Type B pancreatic cell (in vitro differentiated cells): Measurements from ENCODE around the gene HPX. TPM values are rescaled to one million over a fixed set of nuclear protein-coding genes. Genes with fewer than 3 reads are reported as not detected.

ENCODE experiments used
- DNase-seq: peaks from one replicate; pipeline ENCODE4 v3.0.0; 2021; ENCODE audit warnings: mixed read lengths; ENCODE audit not compliant: unreplicated experiment; ENCODE audit errors: extremely low spot score
- H3K27ac Mint-ChIP-seq: 2 replicates; pipeline ENCODE4 v1.8.0; 2021; ENCODE audit warnings: mild to moderate bottlenecking, mixed read lengths
- H3K27me3 Mint-ChIP-seq: 2 replicates; pipeline ENCODE4 v1.8.0; 2021; ENCODE audit warnings: mixed read lengths
- H3K36me3 Mint-ChIP-seq: 2 replicates; pipeline ENCODE4 v1.8.0; 2021; ENCODE audit warnings: mixed read lengths
- H3K4me1 Mint-ChIP-seq: one replicate; pipeline ENCODE4 v1.8.0; 2021; ENCODE audit warnings: mixed read lengths; ENCODE audit not compliant: unreplicated experiment
- H3K4me3 Mint-ChIP-seq: 2 replicates; pipeline ENCODE4 v1.8.0; 2021; ENCODE audit warnings: mild to moderate bottlenecking, mixed read lengths
- H3K9me3 Mint-ChIP-seq: 2 replicates; pipeline ENCODE4 v1.8.0; 2021; ENCODE audit warnings: mixed read lengths
- total RNA-seq: library from RNA; stranded (reverse); gene quantifications from 2 replicates; pipeline ENCODE4 v1.2.1, GENCODE V29; 2021; ENCODE audit warnings: low replicate concordance
- TF ChIP-seq, protein P1 (sequence below): fragments of 200-600 bp; sonication (generic); conservative IDR thresholded peaks from 2 replicates; pipeline ENCODE4 v1.5.0; 2021; ENCODE audit warnings: antibody characterized with exemption, mild to moderate bottlenecking

The HPX gene
- total RNA-seq, 1 donor from 2014 or later = 1.9 TPM

DNA sequence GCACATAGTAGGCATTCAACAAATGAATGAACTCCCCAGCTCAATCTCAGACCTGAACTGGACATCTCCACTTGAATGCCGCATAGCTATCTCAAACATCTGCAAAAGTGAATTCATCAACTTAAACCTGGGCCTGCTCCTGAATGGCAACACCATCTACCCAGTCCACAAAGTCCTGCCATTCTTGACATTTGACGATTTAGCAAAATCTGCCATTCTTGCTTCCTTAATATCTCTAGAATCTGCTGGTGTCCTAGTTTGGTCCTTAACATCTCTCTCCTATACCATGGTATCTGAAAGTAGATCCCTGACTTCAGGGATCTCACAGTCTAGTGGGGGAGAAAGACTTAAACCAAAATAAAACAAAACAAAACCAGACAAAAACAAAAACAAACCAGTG is 12.4 kb upstream of the HPX start:
- H3K4me3 Mint-ChIP-seq = no peak overlapping the region
- no peak overlapping the region for H3K27ac Mint-ChIP-seq
- no peaks in the 10 kb centered on the region for H3K9me3 Mint-ChIP-seq
- DNase-seq = no peak
- no peaks in the 10 kb centered on the region for H3K27me3 Mint-ChIP-seq
- TF ChIP-seq, protein P1, sequence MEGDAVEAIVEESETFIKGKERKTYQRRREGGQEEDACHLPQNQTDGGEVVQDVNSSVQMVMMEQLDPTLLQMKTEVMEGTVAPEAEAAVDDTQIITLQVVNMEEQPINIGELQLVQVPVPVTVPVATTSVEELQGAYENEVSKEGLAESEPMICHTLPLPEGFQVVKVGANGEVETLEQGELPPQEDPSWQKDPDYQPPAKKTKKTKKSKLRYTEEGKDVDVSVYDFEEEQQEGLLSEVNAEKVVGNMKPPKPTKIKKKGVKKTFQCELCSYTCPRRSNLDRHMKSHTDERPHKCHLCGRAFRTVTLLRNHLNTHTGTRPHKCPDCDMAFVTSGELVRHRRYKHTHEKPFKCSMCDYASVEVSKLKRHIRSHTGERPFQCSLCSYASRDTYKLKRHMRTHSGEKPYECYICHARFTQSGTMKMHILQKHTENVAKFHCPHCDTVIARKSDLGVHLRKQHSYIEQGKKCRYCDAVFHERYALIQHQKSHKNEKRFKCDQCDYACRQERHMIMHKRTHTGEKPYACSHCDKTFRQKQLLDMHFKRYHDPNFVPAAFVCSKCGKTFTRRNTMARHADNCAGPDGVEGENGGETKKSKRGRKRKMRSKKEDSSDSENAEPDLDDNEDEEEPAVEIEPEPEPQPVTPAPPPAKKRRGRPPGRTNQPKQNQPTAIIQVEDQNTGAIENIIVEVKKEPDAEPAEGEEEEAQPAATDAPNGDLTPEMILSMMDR = no peak
- H3K4me1 Mint-ChIP-seq = no peaks in the 10 kb centered on the region
- peaks cover 6% of the 10 kb centered on the region for H3K36me3 Mint-ChIP-seq

DNA sequence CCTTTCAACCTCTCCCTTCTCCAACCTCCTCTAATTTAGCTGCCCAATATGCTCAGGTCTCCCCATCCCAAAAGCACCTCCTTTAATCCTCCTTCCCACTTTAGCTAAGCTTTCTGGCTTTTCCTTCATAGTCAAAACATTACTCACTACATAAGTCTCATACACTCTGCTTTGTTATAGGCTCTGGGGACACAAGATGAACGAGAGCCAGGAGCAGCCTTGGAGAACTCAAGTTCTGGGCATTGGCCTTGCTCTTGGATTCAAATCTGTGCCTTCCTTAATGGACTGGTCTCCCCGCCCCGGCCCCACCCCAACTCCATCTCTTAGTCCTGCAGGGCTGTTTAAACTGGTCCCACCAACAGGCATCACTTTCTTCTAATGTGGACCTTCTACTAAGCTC is 11.4 kb upstream of the HPX start:
- Mint-ChIP-seq H3K27ac (no peak overlapping the region), H3K36me3 (peaks cover 5% of the 10 kb centered on the region), H3K4me1 (no peaks in the 10 kb centered on the region), H3K9me3 (no peaks in the 10 kb centered on the region), H3K27me3 (no peaks in the 10 kb centered on the region), H3K4me3 (no peak overlapping the region)
- TF ChIP-seq, protein P1 = no peak
- no peak for DNase-seq

DNA sequence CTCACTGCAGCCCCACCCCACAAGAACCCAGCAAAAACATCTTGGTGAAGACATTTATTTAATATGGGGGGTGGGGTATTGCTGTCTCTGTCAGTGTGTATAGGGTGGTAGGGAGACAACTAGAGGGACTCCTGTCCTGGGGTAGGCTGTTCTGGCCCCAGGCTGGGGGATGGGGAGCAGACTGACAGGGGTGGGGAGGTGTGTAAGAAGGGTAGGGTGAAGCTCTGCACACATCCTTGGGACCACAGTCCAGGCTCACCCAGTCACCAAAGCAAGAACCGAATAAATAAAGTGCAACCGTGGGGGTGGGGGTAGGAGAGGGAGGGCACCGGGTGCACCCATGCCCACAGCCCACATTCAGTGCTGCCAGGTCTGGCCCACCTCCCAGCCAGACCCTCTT is 7.8 kb upstream of the HPX start:
- TF ChIP-seq, protein P1 = no peak
- Mint-ChIP-seq H3K36me3 (no peaks in the 10 kb centered on the region), H3K4me3 (no peak overlapping the region), H3K4me1 (no peaks in the 10 kb centered on the region), H3K27ac (no peak overlapping the region), H3K9me3 (no peaks in the 10 kb centered on the region), H3K27me3 (no peaks in the 10 kb centered on the region)
- no peak for DNase-seq

DNA sequence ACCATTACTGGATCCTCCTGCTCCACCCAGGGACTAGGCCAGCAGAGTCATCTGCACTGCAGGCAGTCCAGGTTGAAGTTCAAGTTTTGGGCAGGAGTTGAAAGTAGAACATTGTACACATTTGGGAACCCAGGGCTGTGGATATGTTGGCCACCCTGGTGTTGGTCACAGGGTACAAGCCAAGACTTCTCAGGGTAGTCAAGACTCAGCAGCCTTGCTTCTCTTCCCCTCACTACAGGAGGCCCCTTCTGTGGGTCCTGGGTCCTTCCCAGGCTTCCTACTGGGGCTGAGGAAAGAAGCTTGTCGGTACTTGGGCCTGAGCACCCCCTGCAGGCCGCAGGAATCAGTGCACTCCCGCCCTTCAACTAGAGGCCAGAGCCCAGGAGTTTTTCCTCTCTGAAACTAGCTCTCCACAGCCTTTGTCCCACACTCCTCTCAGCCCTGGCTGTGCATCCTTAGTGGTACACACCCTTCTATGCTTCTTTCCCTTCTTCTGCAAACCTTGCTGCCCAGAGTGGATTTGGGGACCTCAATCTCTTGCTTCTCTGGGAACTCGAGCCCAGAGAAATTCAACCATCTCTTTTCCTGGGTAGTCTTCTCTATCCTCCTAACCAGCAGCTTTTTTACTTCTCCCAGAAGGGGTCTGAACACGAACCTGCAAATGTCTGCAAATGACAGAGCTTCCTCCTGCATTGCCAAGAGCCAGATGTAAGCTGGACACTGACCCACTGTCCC is 2.6 kb upstream of the HPX start:
- Mint-ChIP-seq H3K27ac (no peak overlapping the region), H3K36me3 (no peaks in the 10 kb centered on the region), H3K9me3 (no peaks in the 10 kb centered on the region), H3K4me1 (no peaks in the 10 kb centered on the region), H3K4me3 (no peak overlapping the region), H3K27me3 (no peaks in the 10 kb centered on the region)
- TF ChIP-seq, protein P1 = peak; percentile 82
- no peak for DNase-seq

DNA sequence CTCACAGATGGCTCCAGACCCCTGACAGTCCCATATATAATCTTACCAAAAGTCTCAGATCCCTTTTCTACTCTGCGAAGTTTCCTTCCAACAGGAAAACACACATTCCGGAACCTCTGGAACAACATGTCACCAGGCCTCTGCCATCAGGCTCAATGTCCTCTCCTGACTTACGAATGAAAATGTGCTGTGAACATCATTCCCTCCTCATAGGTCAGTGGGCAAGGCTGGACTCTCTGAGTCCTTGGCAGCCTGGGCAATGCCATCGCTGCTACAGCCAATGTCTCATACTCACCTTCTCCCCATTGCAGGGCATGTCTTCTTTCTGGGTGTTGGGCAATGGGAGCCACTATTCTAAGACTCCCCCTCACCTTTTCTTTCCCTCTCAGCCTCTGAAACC is 1.7 kb upstream of the HPX start:
- Mint-ChIP-seq H3K27me3 (no peaks in the 10 kb centered on the region), H3K4me3 (no peak overlapping the region), H3K4me1 (no peaks in the 10 kb centered on the region), H3K27ac (no peak overlapping the region), H3K9me3 (no peaks in the 10 kb centered on the region), H3K36me3 (no peaks in the 10 kb centered on the region)
- DNase-seq = no peak
- TF ChIP-seq, protein P1 = no peak
